ENCODE data around the gene IDH2. TPM values are rescaled to one million over a fixed set of nuclear protein-coding genes. Genes with fewer than 3 reads are reported as not detected.

Gene IDH2
- total and polyA plus RNA-seq, 2 of the 4 experiments (the other 2 are of a cell fraction) = 84.9 to 118 TPM

DNA sequence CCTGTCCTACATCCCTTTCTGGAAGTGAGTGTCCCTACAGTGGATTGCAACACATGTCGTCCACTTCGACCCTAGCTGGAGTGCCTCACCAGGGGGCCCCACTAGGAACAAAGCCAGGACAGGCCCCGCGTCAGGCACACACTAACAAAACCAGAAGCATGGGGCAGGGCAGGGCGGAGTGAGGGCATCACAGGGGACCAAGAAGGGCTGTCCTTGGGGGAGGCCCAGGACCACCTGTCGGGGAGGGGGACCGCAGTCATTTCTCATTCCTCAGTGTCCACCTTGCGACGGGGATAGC is 21.9 kb downstream of the IDH2 start:
- 71% methylated on average over 3 of the region's 9 CpGs; no CpG with 5 or more reads in 1 of the 2 experiments for WGBS, 2 experiments (ENCODE audit: extremely low coverage in 2 of 2, insufficient read length in 1 of 2)
- Histone ChIP-seq H3K4ac (ENCODE audit: low read depth, low read length) (no peak overlapping the region), H3K9me3 (ENCODE audit: control insufficient read depth, insufficient read depth, low read length) (no peaks in the 10 kb centered on the region), H4K8ac (ENCODE audit: low read depth in 2 of 2, low read length in 2 of 2) (no peak overlapping the region), H2BK15ac (ENCODE audit: low read depth, low read length) (no peak overlapping the region), H2AK9ac (replicated peaks; ENCODE audit: low read depth, low read length, poor library complexity) (no peak overlapping the region), H2BK20ac (ENCODE audit: low read depth, low read length) (no peak overlapping the region), H4K5ac (ENCODE audit: low read depth, low read length) (no peak overlapping the region), H2BK5ac (ENCODE audit: low read depth, low read length, poor library complexity, severe bottlenecking) (no peak overlapping the region), H3K79me1 (ENCODE audit: low read depth in 1 of 2, low read length in 2 of 2) (no peaks in the 10 kb centered on the region; a peak in 1 of 4 replicates), H3K18ac (ENCODE audit: low read depth, low read length) (no peak overlapping the region), H3K4me2 (ENCODE audit: low read depth, low read length) (no peak overlapping the region), H3K56ac (ENCODE audit: extremely low read depth, insufficient read depth, low read length) (no peak overlapping the region), H3K9ac (ENCODE audit: low read depth, low read length) (no peak overlapping the region), H3K4me1 (ENCODE audit: control insufficient read depth, insufficient read depth, low read length) (peaks cover 4% of the 10 kb centered on the region; the same call in 1 of the 2 replicates), H2AK5ac (ENCODE audit: low read depth, low read length) (no peak overlapping the region), H3K36me3 (ENCODE audit: control insufficient read depth, insufficient read depth, low read length) (peaks cover 48% of the 10 kb centered on the region), H4K91ac (ENCODE audit: insufficient read depth, low read depth, low read length) (no peak overlapping the region), H3K14ac (replicated peaks; ENCODE audit: low read depth, low read length) (no peak overlapping the region), H3K27me3 (ENCODE audit: control insufficient read depth, insufficient read depth, low read length) (no peaks in the 10 kb centered on the region), H2AFZ (replicated peaks; ENCODE audit: low read length, poor library complexity) (no peak overlapping the region), H3K23ac (ENCODE audit: low read depth, low read length) (no peak overlapping the region), H3K4me3 (ENCODE audit: insufficient read depth, low read depth, low read length) (no peak overlapping the region), H3K9me1 (ENCODE audit: insufficient read depth, low read length) (no peaks in the 10 kb centered on the region), H2BK120ac (ENCODE audit: low read depth, low read length) (no peak overlapping the region), H3K27ac (ENCODE audit: insufficient read depth, low read length) (no peak overlapping the region), H4K20me1 (ENCODE audit: insufficient read depth, low read length) (no peaks in the 10 kb centered on the region)
- ATAC-seq (ENCODE audit: low read depth) (no peak), DNase-seq (no peak)
- intact Hi-C loops (cut with micrococcal nuclease) = loop anchor here (10.0 kb wide), 1 partner anchor 144 kb away; no protein-coding TSS in a partner anchor
- TF ChIP-seq MXI1 (IDR thresholded peaks at IDR 0.05; ENCODE audit: borderline replicate concordance, low read depth, low read length) (no peak), SMC3 (IDR thresholded peaks at IDR 0.05; ENCODE audit: low read depth, low read length) (no peak), FOS (IDR thresholded peaks at IDR 0.05; ENCODE audit: low read depth, low read length) (no peak), POLR2A (IDR thresholded peaks at IDR 0.05; ENCODE audit: low read depth, low read length) (no peak), BHLHE40 (IDR thresholded peaks at IDR 0.05; ENCODE audit: low read depth, low read length) (no peak), MAZ (IDR thresholded peaks at IDR 0.05; ENCODE audit: borderline replicate concordance, low read depth, low read length) (no peak), RAD21 (IDR thresholded peaks at IDR 0.05; ENCODE audit: low read length) (no peak), CEBPB (IDR thresholded peaks at IDR 0.05; ENCODE audit: low read depth, low read length) (no peak), RFX5 (IDR thresholded peaks at IDR 0.05; ENCODE audit: low read depth, low read length) (no peak), MAFK (IDR thresholded peaks at IDR 0.05; ENCODE audit: low read depth, low read length) (no peak), CHD1 (IDR thresholded peaks at IDR 0.05; ENCODE audit: low read depth, low read length) (no peak), RCOR1 (IDR thresholded peaks at IDR 0.05; ENCODE audit: insufficient replicate concordance, low read length) (no peak), NFE2L2 (IDR thresholded peaks at IDR 0.05; ENCODE audit: low read depth, low read length) (no peak)
- TF ChIP-seq, protein P1, sequence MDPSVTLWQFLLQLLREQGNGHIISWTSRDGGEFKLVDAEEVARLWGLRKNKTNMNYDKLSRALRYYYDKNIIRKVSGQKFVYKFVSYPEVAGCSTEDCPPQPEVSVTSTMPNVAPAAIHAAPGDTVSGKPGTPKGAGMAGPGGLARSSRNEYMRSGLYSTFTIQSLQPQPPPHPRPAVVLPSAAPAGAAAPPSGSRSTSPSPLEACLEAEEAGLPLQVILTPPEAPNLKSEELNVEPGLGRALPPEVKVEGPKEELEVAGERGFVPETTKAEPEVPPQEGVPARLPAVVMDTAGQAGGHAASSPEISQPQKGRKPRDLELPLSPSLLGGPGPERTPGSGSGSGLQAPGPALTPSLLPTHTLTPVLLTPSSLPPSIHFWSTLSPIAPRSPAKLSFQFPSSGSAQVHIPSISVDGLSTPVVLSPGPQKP (IDR thresholded peaks at IDR 0.05; ENCODE audit: borderline replicate concordance, low read depth, low read length) = no peak
- TF ChIP-seq, protein P2, sequence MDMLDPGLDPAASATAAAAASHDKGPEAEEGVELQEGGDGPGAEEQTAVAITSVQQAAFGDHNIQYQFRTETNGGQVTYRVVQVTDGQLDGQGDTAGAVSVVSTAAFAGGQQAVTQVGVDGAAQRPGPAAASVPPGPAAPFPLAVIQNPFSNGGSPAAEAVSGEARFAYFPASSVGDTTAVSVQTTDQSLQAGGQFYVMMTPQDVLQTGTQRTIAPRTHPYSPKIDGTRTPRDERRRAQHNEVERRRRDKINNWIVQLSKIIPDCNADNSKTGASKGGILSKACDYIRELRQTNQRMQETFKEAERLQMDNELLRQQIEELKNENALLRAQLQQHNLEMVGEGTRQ (IDR thresholded peaks at IDR 0.05; ENCODE audit: low read depth, low read length) = no peak
- TF ChIP-seq, protein P3, sequence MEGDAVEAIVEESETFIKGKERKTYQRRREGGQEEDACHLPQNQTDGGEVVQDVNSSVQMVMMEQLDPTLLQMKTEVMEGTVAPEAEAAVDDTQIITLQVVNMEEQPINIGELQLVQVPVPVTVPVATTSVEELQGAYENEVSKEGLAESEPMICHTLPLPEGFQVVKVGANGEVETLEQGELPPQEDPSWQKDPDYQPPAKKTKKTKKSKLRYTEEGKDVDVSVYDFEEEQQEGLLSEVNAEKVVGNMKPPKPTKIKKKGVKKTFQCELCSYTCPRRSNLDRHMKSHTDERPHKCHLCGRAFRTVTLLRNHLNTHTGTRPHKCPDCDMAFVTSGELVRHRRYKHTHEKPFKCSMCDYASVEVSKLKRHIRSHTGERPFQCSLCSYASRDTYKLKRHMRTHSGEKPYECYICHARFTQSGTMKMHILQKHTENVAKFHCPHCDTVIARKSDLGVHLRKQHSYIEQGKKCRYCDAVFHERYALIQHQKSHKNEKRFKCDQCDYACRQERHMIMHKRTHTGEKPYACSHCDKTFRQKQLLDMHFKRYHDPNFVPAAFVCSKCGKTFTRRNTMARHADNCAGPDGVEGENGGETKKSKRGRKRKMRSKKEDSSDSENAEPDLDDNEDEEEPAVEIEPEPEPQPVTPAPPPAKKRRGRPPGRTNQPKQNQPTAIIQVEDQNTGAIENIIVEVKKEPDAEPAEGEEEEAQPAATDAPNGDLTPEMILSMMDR (conservative IDR thresholded peaks at IDR 0.05; ENCODE audit: low read depth, low read length) = no peak
- dilution Hi-C loops (cut with HindIII; ENCODE audit: low sequenced_read_pairs, unreplicated experiment) = no loop called here
- ChIA-PET CTCF (no interaction called here), POLR2A (ENCODE audit: unreplicated experiment) (no interaction called here)
- BruUV-seq (replicated peaks) = no TSS peak
- in situ Hi-C loops (cut with MboI; ENCODE audit: low sequenced_read_pairs) = no loop called here
